Esophagus mucosa (tissue), 1 donor: ENCODE data around the gene UGT1A4. TPM values are rescaled to one million over a fixed set of nuclear protein-coding genes. Genes with fewer than 3 reads are reported as not detected.

Experiments used
- ATAC-seq: fragments of 200-7000 bp; cut with Tn5 transposase; one replicate; pipeline ENCODE4 v1.9.1; 2020
- total RNA-seq: library from RNA; stranded (reverse); gene quantifications from one replicate; pipeline ENCODE4 v1.2.4, GENCODE V29; 2023
- donor health status: DM: yes; HTN: yes; CAD: no.

The UGT1A4 gene
- total RNA-seq, 1 donor from 2014 or later: 0.80 TPM

DNA sequence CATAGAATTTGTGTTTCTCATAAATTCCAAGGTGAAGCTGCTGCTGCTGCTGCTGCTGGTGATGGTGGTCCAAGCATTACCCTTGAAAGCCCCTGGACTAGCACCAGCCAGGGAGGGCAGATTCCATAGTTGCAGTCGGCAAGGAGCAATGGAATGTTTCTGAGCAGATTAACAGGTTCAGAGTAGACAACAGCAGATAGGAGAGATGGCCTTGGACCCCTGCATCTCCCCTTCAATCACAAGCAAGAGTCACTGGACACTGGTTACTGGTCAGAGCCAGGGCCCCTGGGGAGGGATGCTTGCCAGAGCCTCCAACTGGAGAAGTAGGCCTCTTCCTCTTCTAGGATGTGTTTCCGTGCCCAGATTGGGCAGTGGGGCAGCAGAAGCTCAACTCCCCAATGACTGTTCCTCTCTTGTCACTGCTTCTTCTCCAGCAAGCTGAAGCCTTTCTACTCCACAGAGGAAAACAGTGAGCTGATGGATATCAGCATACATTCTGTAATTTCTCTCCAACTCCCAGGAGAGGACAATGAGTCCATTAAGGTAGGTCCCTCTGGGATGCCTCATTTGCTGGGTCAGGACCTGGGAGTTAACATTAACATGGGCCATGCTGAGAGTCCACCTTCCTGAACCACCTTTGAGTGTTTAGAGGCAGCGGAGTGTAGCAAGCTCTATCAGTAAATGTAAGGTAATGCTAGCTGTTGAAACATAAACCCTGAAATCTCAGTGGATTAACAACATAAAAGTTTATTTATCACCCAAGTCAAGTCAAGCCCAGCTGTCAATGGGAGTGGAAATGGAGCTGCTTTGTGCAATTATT, 94.9 kb downstream of the UGT1A4 start:
- no peak for ATAC-seq

- ATAC-seq: no peak
These were observed 95.7 kb downstream of the UGT1A4 start for GRCh38 chr2:233814056-233814835.

DNA sequence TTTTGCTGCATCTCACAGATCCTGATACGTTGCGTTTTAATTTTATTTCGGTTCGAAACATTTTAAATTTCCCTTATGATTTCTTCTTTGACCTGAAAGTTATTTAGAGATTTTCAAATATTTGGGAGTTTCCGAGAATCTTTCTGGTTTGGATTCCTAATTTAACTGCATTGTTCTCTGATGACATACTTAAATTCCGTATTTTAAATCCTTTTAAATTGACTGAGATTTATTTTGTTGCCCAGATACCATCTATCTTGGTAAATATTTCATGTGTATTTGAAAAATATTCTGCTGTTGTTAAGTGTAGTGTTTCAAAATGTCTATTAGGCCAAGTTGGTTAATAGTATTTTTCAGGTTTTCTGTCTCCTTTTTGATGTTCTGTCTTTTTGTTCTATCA, 97.3 kb downstream of the UGT1A4 start:
- ATAC-seq: no peak

DNA sequence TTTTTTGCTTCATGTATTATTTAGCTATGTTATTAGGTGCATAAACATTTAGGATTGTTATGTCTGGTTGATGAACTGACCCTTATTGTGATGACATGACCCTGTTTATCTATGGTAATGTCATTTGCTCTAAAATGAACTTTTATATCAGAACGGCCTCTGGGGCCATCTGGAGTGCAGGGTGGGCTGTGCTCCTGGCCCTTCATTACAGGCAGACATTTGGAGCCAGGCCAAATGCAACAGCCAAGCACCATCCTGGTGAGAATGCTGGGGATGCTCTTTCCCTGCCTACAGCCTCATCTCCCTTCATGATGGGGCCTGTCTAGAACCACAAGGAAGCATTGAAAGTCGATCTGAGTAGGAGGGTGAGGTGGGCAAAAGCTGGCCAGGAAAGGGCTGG, 97.8 kb downstream of the UGT1A4 start:
- ATAC-seq: no peak

- no peak for ATAC-seq
These were observed 98.2 kb downstream of the UGT1A4 start for GRCh38 chr2:233816771-233817170.

DNA sequence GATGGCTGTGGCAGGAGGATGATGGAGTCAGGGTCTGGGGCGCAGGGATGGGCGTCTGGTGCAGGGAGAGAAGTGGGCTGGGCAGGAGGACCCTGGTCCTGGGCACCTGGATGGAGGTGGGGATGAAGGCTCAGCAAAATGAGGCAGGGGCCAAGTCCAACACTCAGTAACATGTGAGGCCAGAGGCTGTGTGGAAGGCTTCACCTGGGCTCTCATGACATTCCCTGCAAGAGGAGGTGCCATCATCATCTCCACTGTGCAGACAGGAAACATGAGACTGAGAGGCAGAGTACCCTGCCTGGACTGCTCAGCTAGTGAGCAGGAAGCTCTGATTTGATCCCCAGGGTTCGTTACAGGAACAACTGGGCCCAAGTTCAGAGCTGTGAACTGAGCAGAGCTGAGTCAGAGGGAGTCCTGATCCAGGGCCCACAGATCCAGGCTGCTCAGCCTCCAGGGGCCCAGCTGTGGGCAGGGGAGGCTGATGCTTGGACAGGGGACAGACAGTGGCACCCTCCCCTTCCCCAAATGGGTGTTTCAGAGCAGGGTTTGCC, 98.9 kb downstream of the UGT1A4 start:
- ATAC-seq: no peak

DNA sequence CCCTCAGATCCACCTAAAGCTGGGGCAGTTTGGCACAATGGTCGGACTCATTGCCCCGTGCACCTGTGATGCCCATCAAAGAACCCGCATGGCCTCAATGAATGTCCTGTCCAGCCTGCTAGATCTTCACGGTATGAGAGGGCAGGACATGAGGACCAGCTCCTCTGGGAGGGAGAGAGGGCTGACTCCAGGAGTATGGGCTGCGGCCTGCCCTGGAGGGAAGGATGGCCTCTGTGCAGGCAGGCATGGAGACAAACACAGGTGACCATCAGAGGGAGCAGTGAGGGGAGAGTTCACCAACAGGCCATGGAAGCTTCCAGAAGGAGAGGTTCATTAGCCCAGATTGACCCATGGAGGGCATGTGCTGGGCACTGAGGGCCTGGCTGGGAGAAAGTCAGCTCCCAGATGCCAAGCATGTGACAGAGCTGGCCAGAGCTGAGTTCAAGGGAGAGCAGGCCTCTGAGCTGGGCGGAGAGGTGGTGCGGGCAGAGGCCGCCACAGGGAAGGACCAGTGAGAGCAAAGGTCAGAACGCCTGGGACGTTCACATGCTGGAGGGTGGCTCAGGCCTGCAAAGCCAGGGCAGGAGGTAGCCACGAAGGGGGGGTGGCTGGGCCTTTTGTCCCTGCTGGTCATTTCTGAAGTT, 99.6 kb downstream of the UGT1A4 start:
- no peak for ATAC-seq

DNA sequence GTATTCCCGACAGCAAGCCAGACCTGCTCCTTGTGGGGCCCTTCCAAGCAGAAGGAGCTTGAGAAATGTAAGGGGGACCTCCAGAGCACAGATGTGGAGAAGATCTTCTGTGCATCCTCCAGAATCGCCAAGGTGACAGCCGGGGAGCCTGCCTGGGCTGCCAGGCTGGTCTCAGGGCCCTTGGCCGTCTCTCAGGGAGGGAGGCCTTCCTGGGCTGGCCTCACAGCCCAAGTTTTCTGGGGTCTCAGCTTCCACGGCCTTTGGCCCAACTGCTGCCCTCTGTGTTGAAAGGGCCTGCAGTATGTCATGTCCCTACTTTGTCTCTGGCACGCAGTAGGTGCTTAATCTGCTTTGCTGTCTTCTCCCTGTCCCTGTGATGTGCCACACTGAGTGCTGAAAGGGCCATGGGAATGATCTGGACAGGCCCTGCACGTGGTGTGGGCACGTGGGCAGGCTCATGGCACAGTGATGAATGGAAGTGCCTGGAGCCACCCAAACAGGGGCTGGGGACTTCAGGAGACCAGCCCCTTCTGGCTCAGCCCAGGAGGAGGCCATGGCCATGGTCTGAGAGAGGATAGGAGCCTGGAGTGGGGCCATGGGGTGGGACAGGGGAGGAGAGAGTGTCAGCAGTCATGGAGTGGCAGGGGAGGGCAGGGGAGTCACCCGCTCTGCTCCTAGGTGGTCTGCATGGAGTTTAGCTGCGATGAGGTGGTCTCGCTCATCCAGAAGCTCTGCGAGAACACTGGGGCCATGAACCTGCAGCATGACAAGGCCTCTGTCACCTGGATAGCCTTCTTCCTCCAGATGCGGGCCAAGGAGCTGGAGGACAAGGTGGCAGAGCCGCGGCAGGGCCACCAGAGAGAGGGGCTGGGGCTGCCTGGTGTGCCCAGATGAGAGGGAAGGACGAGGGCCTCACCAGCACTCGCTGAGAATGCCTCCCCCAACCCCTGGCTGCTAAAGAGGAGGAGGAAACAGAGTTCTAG, 100.4 kb downstream of the UGT1A4 start:
- no peak for ATAC-seq

- ATAC-seq: no peak
These were observed 101.6 kb downstream of the UGT1A4 start for GRCh38 chr2:233819884-233820773.

GRCh38 chr2:233820774-233821105, 102.2 kb downstream of the UGT1A4 start:
- no peak for ATAC-seq

GRCh38 chr2:233821196-233821595, 102.7 kb downstream of the UGT1A4 start:
- ATAC-seq: no peak

DNA sequence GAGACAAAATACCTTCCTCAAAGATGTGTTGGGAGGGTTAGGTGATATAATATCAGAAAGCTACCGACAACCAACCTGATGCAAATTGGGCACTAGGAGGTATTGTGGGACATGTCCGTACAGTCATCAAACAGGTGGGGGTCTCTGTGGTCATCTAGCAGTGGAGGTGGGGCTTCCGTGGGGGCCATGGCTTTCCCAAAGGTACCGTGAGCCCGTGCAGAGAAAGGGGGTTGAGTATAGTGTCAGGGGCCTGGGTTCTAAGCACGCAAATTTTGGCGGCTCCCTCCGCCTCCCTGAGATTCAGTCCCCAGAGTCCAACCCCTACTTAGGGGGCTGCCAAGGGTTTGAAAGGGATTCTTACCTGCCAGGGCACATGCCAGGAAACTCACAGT, 103.2 kb downstream of the UGT1A4 start:
- no peak for ATAC-seq

- no peak for ATAC-seq
These were observed 103.7 kb downstream of the UGT1A4 start for GRCh38 chr2:233822101-233822771.

Other genes with a start within 250 kb of the UGT1A4 start
- 28.6 TPM for gene USP40, start 152.0 kb upstream of the UGT1A4 start, total RNA-seq
- gene UGT1A8, start 101.1 kb upstream of the UGT1A4 start, total RNA-seq: 0.16 TPM
- 6.9 TPM for gene UGT1A10, start 82.3 kb upstream of the UGT1A4 start, total RNA-seq
- 0.08 TPM for gene UGT1A9, start 46.8 kb upstream of the UGT1A4 start, total RNA-seq
- gene UGT1A7, start 36.8 kb upstream of the UGT1A4 start, total RNA-seq: 13.9 TPM
- 11.2 TPM for gene UGT1A6, start 25.8 kb upstream of the UGT1A4 start, total RNA-seq
- gene UGT1A5, start 5.8 kb upstream of the UGT1A4 start, total RNA-seq: 0.68 TPM
- gene UGT1A3, start 10.3 kb downstream of the UGT1A4 start, total RNA-seq: 0.28 TPM
- gene UGT1A1, start 41.5 kb downstream of the UGT1A4 start, total RNA-seq: 0.56 TPM
- gene MROH2A, start 59.6 kb downstream of the UGT1A4 start, total RNA-seq: 0.52 TPM
- gene HJURP, start 135.8 kb downstream of the UGT1A4 start, total RNA-seq: 9.4 TPM
- not detected for gene TRPM8, start 198.6 kb downstream of the UGT1A4 start, total RNA-seq